ENCODE measurements around the gene ASGR1.

ASGR1 gene

GRCh38 chr17:7179317-7180254 lies at the start of gene ASGR1:
Gene ASGR1, minus strand, starts transcription at chr17:7179370. Its CDS starts 807 bp downstream, at chr17:7178563.
- DNase-seq: no peak

GRCh38 chr17:7228920-7229319 lies 49.8 kb upstream of the ASGR1 start:
- no peak for DNase-seq

DNA sequence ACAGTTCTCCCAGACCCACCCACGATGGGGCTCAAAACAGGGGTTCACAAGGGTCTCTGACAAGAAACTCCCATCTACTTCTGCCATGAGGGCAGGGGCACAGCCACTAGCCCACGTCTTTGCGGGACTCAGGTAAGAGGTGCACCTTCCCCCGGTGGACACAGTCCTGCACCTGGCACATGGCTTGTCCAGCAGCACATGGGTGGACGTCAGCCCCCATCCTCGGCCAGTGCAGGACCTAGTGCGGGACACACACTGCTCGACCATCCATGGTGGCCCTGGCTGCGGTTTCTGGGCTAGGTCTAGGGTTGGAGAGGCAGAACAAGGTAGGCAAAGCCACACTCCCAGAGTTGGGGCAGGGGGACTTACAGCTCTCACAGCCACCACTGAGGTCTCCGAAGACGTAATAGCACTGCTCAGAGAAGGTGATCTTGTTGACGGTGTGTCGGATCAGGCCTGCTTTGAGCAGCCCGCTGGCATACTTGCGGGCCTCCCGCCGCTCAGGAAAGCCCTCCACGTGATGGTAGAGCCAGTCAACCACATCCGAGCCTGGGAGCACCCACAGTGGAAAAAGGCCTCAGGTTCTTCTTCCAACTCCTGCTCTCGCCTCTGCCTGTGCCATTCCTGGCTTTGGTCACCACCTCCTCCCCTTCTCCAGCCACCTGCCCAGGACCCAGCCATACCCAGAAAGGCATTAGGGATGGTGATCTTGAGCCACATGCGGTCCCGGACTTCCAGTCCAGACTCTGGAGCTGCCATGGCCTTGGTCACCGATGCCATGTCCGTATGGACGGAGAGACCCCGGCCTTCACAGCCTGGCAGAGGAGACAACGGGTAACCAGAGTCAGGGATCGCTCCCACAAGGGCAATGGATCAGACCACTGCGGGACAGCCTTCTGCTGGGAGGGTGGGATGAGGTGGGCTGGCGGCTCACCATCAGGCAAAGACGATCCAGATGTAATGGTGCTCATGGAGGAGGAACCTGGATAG lies 47.8 kb upstream of the ASGR1 start:
- DNase-seq: no peak

GRCh38 chr17:7225711-7226331 lies 46.7 kb upstream of the ASGR1 start:
- no peak for DNase-seq

DNA sequence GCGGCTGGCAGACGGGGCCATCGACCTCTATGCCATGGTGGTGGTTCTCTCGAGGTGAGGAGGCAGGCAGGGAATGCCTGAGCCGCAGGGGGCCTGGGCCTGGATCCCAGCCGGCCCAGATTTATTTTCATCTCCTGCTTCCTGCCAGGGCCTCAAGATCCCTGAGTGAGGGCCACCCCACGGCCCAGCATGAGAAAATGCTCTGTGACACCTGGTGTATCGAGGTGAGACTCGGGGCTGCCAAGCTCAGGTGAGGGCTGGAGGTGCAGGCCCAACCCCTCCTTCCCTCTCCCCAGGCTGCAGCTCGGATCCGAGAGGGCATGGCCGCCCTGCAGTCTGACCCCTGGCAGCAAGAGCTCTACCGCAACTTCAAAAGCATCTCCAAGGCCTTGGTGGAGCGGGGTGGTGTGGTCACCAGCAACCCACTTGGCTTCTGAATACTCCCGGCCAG lies 45.5 kb upstream of the ASGR1 start:
- no peak for DNase-seq

DNA sequence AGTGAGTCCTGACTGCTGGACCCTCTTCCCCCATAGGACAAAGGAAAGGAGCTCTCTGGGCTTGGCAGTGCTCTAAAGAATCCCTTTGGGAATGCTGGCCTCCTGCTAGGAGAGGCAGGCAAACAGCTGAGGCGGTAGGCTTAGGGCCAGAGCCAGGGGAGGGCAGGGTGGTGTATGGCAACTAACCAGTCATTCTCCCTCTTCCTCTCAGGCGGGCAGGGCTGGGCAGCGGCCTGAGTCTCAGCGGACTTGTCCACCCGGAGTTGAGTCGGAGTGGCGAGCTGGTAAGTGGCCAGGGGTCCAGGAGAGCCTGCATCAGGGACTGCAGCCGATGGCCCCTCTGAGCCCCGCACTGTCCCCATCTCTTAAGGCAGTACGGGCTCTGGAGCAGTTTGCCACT lies 44.9 kb upstream of the ASGR1 start:
- DNase-seq: no peak

DNA sequence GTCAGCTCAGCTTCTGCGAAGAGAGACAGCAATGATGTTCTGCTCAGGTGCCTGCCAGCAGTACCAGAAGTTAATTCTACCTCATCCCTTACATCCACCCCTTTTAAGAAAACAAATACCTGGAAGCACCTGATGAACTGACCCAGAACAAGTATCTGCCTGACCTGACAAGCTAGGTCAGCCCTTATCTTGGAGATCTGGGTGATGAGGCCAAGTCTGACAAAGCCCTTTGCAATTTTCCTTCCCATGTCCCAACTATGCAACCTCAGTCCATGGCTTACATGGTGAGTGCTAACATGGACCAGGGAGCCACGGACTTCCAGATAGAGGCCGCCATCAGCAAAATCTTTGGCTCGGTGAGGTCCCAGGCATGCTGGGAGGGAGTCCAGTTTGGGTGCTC lies 44.2 kb upstream of the ASGR1 start:
- DNase-seq: no peak

DNA sequence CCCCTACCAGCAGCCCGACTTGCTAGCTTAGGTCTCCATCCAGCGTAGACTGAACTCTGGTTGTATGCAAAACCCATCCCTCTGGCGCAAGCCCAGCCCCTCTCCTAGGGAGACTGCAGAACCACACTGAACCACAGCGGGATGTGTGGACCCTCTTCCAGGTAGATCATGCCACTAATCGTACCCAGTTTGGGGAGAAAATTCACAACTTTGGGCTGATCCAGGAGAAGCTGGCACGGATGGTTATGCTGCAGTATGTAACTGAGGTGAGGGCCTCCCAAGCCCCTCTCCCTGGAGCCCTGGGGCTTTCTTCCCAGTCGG lies 43.8 kb upstream of the ASGR1 start:
- DNase-seq: no peak

GRCh38 chr17:7222093-7222971 lies 43.2 kb upstream of the ASGR1 start:
- no peak for DNase-seq

DNA sequence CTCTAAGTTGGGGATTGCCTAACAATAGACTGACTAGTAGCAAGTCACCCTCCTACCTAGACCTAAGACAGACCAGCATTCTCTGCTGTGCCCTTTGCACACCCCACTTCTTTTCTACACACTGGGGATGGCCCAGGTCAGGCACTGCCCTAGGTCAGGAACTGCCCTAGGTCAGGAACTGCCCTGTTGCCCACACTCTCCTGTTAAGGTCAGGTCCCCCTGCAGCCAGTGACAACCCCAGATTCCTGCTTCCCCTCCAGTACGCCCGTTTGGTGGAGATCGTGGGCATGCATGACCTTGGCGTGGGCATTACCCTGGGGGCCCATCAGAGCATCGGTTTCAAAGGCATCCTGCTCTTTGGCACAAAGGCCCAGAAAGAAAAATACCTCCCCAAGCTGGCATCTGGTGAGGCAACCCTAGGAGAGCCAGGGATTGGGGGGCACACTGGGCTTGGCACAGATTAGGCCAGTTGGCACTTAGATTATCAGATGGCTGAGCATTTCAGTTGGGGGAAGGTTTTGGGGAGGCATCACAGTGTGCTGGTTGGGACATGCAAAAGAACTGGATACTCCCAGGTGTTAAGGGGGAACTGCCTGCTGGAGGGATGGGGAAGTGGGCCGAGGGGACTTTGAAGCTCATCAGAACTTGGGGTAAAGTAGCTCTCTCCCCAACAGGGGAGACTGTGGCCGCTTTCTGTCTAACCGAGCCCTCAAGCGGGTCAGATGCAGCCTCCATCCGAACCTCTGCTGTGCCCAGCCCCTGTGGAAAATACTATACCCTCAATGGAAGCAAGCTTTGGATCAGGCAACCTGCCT lies 42.3 kb upstream of the ASGR1 start:
- DNase-seq: no peak

DNA sequence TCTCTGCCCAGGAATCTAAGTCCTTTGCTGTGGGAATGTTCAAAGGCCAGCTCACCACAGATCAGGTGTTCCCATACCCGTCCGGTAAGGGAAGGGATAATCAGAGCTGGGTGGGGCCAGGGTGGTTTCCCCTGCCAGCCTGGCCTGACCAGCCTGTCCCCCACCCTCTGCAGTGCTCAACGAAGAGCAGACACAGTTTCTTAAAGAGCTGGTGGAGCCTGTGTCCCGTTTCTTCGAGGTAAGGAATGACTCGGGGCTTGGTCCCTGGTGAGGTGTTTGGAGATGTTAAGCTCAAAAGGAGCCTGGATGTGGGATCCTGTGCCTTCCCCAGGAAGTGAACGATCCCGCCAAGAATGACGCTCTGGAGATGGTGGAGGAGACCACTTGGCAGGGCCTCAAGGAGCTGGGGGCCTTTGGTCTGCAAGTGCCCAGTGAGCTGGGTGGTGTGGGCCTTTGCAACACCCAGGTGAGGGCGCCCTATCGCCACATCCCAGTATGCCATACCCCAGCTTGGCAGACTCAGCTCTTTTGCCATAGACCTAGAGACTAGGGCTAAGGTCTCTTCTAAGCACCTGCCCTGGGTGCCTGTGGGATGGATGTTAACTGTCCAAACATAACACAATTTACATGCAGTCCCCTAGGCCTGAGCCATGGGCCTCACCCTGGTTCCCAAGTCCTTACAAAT lies 41.6 kb upstream of the ASGR1 start:
- DNase-seq: peak; percentile 66 to 72

GRCh38 chr17:7219812-7220592 lies 40.8 kb upstream of the ASGR1 start, which contains the start of the genes ACADVL and DLG4:
Gene ACADVL, plus strand, starts transcription at chr17:7219938. Its CDS starts 47 bp downstream, at chr17:7219985.
Gene DLG4, minus strand, starts transcription at chr17:7219836.
- DNase-seq: peak; percentile 87 to 90

- DNase-seq: no peak
Observed at GRCh38 chr17:7219229-7219811, 40.1 kb upstream of the ASGR1 start.

DNA sequence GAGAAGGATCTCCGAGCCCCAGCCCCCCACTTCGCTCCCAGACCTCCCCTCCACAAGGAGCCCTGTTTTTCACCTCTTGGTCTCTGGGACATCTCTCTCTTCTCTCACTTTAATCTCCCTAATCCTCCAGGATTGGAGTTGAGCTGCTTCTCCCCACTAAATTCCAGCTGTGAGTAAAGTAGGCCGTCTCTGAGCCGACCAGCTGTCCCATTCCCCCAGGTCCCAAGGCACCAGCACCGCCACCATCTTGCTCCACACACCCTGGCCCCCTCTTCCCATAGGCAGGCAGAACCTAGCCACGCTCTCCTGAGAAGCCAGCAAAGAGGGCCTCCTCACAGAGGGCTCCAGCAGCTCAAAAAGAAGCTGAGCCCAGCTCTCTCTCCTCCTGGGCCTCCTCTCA lies 39.6 kb upstream of the ASGR1 start:
- DNase-seq: no peak

GRCh38 chr17:7218166-7218565 lies 39.0 kb upstream of the ASGR1 start:
- no peak for DNase-seq

- no peak for DNase-seq
Observed at GRCh38 chr17:7217113-7217987, 38.2 kb upstream of the ASGR1 start.

DNA sequence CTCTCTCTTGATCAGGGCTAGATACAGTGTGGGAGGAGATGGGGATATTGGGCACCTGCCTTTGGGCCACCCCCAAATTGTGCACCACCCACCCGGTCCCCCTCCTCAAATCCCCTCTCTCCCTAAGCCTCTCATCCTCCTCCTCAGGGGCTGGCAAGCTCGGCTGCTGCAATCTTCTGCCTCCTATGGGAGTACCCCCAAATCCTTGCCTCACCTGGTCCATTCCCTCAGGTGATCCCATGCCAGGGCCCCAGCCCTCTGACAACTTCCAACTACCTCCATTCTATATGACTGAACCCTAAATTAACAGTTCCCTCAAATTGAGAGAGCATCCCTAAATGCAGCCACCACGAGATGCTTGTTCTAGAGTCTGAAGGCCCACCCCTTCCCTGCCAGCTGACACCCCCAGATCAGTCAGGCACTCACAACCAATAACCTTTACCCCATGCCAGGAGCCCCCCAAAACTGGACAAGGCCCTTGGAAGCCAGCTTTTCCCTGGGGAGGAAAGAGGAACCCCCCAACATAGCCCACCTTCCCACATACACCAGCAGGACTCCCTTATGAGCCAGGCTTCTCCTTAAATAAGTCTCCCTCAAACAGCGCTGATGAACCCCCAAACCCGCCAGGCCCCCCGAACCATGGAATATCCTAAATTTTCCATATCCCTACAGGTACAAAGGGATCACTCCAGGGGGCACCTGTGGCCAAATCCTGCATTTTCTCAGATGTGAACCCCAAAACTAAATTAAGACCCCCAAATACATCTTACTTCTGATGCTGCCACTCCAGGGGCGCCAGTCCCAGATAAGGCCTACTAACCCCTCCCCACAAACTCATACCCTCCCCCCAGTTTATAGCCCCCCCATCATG lies 37.3 kb upstream of the ASGR1 start:
- no peak for DNase-seq
